ENCODE results near the gene PGLYRP3.

PGLYRP3 gene

DNA sequence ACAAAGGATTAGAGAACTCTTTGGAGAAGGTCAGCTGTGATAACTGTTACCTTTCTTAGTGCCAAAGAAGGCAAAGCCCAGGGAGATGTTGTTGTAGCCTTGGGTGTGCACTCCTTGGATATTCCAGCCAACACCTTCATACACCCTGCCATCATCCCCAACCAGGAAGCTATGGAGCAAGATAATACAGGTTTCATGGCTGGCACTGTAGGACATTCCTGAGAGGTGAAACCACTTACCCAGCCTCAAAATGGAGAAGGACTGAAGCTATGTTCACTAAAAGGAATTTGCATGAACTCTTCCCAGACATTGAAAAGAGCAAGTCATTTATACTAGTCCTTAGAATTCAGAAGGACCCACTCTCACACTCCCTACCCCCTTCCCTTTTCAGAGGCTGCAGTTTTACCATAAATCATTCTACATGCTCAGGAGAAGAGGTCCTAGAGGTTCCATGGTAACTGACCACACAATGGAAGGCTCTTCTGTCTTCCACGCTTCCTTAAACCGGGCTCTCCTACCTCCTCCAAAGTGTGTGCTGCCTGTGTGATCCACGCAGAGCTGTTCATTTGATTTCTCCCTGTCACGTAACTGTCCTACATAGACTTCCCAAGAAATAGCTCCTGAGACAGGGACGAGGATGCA, 30.4 kb upstream of the PGLYRP3 start:
- TF ChIP-seq GATA3 (IDR thresholded peaks at IDR 0.05; ENCODE audit: low read depth, low read length): no peak
- no peak for TF ChIP-seq GATA2 (IDR thresholded peaks at IDR 0.05; ENCODE audit: low read depth, low read length)

GRCh38 chr1:153342178-153342577, 29.4 kb upstream of the PGLYRP3 start:
- no peak for TF ChIP-seq GATA3 (IDR thresholded peaks at IDR 0.05; ENCODE audit: low read depth, low read length)
- no peak for TF ChIP-seq GATA2 (IDR thresholded peaks at IDR 0.05; ENCODE audit: low read depth, low read length)

DNA sequence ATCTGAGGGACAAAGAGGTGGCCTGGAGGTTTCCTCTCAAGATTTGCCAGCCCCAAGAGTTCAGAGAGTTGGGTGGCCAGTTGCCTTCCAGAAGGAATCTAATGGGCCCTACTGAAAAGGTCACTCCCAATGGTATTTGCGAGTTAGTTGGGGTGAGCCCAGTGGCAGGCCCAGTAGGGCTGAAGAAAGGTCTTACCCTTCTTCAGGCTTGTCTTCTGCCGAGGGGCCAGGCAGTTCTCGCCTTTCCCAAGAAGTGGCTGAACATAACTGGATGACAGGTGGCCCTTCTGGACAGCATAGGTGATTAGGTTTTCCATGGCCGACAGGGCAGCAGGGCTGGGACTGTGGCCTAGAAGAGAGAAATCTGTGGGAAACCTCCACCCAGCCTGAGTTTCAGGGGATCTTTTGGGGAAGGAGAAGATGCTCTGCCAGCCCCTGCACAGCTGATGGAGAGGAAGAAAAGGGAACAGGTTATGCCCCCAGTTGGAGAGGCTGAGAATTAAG, 28.7 kb upstream of the PGLYRP3 start:
- TF ChIP-seq GATA3 (IDR thresholded peaks at IDR 0.05; ENCODE audit: low read depth, low read length): no peak
- no peak for TF ChIP-seq GATA2 (IDR thresholded peaks at IDR 0.05; ENCODE audit: low read depth, low read length)

GRCh38 chr1:153340356-153340755, 27.6 kb upstream of the PGLYRP3 start:
- TF ChIP-seq GATA3 (IDR thresholded peaks at IDR 0.05; ENCODE audit: low read depth, low read length) (no peak), GATA2 (IDR thresholded peaks at IDR 0.05; ENCODE audit: low read depth, low read length) (no peak)

DNA sequence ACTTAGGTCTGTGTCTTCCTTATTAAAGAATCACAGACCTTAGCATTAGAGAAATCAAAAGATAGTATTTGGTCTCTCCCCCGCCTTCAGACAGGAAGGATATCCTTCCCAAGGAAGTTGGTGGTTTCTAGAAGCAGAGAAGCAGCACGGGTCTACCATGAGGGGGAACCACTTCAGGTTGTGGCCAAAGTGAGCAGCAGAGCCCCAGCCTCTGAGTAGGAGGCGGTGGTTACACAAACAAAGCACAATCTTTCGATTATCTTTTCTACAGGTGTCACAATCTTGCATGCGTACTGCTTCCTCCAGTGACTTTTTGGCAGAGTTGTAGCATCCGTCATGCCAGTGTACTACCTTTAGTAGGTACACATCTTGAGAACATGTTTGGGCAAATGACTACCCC, 27.1 kb upstream of the PGLYRP3 start:
- TF ChIP-seq GATA2 (IDR thresholded peaks at IDR 0.05; ENCODE audit: low read depth, low read length) (no peak), GATA3 (IDR thresholded peaks at IDR 0.05; ENCODE audit: low read depth, low read length) (no peak)

DNA sequence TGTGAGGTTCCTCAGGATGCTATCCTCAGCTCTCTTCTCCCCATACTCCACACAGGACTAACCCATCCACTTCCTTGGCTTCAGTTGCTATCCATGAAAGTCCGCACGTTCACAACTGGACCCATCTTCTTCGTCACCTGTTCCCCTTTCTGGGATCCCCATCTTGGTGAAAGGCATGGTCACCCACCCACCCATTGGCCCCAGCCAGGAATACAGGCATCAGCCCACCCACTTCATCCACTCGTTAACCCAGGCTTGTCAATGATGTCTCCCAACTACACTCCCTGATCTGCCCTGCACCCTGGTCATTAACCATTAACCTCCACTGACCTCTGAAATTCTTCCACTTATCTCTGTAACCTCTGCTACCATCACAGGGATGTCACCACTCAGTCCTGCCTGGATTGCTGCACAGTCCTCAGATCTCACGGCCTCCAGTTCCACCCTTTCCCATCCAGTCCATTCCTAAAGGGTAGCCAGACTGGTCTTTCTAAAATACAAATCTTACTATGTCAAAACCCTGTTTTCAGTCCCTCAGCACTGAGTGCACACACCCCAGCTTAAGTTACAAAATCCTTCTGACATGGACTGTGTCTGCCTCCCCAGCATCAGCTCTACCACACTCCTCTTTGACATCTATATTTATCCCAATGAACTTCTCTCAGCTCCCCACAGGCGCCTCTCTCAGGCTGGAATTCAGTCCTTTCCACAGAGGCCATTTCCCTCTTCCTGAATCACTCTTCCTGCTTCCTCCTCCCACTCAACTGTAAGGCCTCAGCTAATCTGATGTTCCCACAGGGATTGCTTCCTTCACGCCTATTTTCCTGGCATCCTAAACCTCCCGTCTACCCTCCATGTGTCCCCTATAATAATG, 25.5 kb upstream of the PGLYRP3 start:
- TF ChIP-seq GATA2 (IDR thresholded peaks at IDR 0.05; ENCODE audit: low read depth, low read length) (no peak), GATA3 (IDR thresholded peaks at IDR 0.05; ENCODE audit: low read depth, low read length) (no peak)

- no peak for TF ChIP-seq GATA2 (IDR thresholded peaks at IDR 0.05; ENCODE audit: low read depth, low read length)
Observed at GRCh38 chr1:153336650-153337049, 23.9 kb upstream of the PGLYRP3 start.

DNA sequence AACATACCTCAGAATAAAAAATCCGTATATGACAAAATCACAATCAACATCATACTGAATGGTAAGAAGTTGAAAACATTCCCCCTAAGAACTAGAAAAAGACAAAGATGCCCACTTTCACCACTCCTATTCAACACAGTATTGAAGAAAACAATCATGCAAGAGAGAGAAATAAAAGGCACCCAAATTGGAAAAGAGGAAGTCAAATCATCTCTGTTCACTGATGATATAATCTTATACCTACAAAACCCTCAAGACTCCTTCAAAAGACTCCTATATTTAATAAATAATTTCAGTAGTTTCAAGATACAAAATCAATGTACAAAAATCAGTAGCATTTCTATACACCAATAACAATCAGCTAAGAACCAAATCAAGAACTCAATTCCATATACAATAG, 21.1 kb upstream of the PGLYRP3 start:
- no peak for TF ChIP-seq GATA3 (IDR thresholded peaks at IDR 0.05; ENCODE audit: low read depth, low read length)
- TF ChIP-seq GATA2 (IDR thresholded peaks at IDR 0.05; ENCODE audit: low read depth, low read length): no peak

DNA sequence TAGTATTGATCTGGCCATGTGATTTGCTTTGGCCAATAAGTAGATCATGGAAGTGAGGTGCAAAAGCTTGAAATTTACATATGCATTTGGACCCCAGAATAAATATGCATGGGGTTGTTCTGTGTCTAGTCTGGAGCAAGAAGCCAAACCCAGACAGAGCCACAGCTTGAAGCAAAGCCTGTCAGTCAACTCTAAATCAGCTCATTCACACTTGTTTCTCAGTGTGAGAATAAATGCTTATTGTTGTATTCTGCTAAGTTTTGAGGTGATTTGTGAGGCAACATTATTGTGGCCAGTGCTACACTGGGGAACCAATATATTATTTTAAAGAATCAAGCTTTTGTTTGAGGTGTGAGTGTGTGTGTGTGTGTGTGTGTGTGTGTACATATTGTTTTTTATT, 12.2 kb upstream of the PGLYRP3 start:
- TF ChIP-seq GATA2 (IDR thresholded peaks at IDR 0.05; ENCODE audit: low read depth, low read length): no peak
- TF ChIP-seq GATA3 (IDR thresholded peaks at IDR 0.05; ENCODE audit: low read depth, low read length): no peak

DNA sequence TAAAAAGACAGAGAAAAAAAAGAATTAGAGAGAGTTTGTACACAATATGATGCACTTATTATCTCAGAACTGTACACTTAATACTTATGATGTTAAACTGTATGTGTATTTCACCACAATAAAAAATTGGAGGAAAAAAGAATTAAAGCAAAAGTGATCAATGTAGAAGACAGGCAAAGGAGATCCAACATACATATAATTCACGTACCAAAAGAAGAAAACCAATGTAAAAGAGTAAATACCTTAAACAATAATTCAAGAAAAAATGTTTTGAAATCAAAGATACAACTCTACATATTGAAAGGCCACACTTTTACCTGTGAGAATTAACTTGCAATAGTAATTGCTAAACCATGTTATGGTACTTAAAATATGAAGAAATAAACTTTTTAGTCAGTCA, 9.8 kb upstream of the PGLYRP3 start:
- TF ChIP-seq GATA2 (IDR thresholded peaks at IDR 0.05; ENCODE audit: low read depth, low read length) (no peak), GATA3 (IDR thresholded peaks at IDR 0.05; ENCODE audit: low read depth, low read length) (no peak)

DNA sequence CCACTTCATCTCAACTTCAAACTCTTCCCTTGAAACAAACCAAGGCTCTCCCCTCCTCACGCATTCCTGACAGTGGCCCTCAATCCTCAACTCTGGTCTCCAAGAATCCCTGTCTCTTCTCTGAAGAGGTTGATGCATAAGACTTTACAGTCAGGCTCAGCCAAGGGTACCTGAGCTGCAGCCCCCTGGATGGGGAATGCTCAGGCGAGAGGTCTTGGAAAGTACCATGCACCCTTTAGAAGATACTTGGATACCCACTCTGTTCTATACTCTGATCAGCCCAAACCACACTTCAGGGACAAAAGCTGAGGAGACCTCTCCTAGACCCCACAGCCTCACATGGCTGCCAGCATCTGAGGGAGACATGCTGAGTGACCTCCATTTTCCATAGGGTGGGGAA, 536 bp upstream of the PGLYRP3 start:
- no peak for TF ChIP-seq GATA2 (IDR thresholded peaks at IDR 0.05; ENCODE audit: low read depth, low read length)
- no peak for TF ChIP-seq GATA3 (IDR thresholded peaks at IDR 0.05; ENCODE audit: low read depth, low read length)

- TF ChIP-seq GATA3 (IDR thresholded peaks at IDR 0.05; ENCODE audit: low read depth, low read length) (no peak), GATA2 (IDR thresholded peaks at IDR 0.05; ENCODE audit: low read depth, low read length) (no peak)
Observed at GRCh38 chr1:153310526-153310925, 2.2 kb downstream of the PGLYRP3 start.

- TF ChIP-seq GATA3 (IDR thresholded peaks at IDR 0.05; ENCODE audit: low read depth, low read length): no peak
- TF ChIP-seq GATA2 (IDR thresholded peaks at IDR 0.05; ENCODE audit: low read depth, low read length): no peak
Observed at GRCh38 chr1:153309441-153309840, 3.3 kb downstream of the PGLYRP3 start.

- TF ChIP-seq GATA3 (IDR thresholded peaks at IDR 0.05; ENCODE audit: low read depth, low read length) (no peak), GATA2 (IDR thresholded peaks at IDR 0.05; ENCODE audit: low read depth, low read length) (no peak)
Observed at GRCh38 chr1:153308540-153308939, 4.2 kb downstream of the PGLYRP3 start.

GRCh38 chr1:153307221-153307600, 5.5 kb downstream of the PGLYRP3 start:
- TF ChIP-seq GATA3 (IDR thresholded peaks at IDR 0.05; ENCODE audit: low read depth, low read length) (no peak), GATA2 (IDR thresholded peaks at IDR 0.05; ENCODE audit: low read depth, low read length) (no peak)

Measured in SH-SY5Y (cell line).